ENCODE data around the gene GRB14.

Gene GRB14

DNA sequence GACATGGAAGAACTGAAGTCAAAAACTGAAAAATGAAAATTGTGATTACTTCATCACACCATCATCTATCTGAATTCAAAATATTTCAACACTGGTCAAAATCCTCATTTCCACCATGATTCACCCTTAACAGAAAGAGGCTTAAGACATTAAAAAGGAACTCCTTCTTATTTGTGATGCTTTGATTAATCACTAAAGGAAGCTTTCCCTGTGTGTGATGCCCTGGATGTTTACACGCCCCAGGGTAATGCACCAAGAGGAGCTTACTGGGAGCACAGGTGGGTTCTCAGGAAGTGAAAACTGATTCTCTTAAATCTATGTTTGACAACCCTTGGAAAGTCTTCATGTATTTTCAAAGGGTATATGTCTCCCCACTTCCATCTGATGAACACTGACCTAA is 11.5 kb downstream of the GRB14 start:
- DNase-seq: no peak

GRCh38 chr2:164606557-164606956 is 14.7 kb downstream of the GRB14 start:
- no peak for DNase-seq

DNA sequence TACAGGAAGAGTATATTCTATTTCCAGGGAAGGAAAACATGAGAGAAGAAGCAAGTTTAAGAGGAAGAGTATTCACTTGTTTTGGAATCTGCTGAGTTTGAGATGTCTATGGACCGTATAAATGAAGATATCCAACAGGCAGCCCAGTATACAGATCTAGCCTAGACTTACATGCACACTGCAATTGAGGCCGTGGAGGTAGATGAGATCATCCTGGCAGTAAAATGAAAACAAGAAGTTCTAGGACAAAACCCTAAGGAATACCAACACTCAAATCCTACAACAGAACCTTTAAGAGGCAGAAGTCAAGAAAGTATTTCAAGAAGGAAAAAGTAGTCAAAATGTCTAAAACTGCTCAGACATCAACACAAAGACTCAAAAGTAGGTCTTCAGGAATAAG is 16.0 kb downstream of the GRB14 start:
- DNase-seq: no peak

GRCh38 chr2:164600763-164601162 is 20.5 kb downstream of the GRB14 start:
- no peak for DNase-seq

- no peak for DNase-seq
These were observed 21.2 kb downstream of the GRB14 start for GRCh38 chr2:164599954-164600589.

DNA sequence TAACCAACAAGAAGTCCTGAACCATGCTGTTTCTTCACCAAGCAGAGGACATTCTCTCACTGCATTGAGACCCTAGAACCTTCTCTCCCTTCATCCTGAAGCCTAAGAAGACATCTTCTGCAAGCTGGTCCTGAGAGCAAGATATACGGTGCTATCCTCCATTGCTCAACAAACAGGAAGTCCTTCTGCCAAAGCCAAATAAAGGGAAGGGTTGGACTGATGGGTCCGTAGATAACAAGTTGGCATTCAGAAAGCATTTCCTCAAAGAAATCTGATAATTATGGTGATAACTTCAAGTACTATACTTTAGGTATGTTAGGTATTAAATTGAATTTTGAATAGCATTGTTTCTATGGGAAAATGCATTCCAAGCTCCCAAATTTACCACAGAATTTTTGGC is 23.3 kb downstream of the GRB14 start:
- no peak for DNase-seq

DNA sequence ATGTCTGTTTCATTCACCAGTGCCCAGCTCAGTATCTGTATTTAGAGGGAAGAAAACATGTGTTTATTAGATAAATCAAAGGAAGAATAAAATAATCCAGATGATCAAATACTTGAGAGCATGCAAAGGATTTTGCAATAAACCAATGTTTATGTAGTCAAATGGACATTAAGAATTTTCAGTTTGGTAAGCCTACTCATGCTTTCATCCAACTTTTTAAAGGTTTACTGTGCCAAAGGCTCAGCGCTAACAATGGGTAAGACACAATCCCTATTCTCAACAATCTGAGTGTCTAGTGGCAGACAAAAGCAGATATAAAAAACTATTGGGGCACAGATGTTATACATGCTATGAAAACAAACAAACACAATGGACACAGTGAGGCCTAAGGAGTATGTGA is 26.3 kb downstream of the GRB14 start:
- DNase-seq: no peak

GRCh38 chr2:164593959-164594358 is 27.3 kb downstream of the GRB14 start:
- DNase-seq: no peak

DNA sequence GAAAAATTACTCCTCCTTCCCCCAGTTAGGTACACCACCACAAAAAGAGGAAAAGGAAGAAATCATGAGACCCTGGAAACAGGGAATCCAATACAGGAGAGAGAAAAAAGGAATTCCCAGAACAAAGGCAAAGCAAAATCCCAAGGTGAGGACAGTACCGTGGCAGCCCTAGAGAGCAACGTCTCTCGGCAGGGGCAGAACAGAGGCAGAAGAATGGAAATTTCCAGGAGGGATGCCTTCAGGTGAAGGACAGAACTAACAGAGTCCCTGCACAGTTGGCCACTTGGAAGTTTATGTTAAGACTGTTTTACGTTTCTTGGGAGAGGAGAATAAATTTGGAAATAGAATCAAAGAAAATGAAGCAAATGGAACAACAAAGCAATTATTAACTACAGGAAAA is 27.7 kb downstream of the GRB14 start:
- no peak for DNase-seq

DNA sequence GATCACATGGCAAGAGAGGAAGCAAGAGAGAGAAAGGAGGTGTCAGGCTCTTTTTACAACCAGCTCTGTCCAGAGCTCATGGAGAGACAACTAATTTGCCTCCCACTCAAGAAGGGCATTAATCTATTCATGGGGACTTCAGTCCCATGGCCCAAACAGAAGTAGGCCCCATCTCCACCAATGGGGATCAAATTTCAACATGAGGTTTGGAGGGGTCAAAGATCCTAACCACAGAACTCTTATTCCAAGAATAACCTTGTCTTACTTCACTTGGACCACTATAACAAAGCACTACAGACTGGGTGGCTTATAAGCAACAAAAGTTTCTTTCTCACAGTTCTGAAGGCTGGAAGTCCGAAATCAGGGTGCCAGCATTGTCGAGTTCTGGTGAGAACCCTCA is 31.8 kb downstream of the GRB14 start:
- DNase-seq: no peak

GRCh38 chr2:164581050-164581449 is 40.2 kb downstream of the GRB14 start:
- DNase-seq: no peak

GRCh38 chr2:164574931-164575330 is 46.4 kb downstream of the GRB14 start:
- no peak for DNase-seq

DNA sequence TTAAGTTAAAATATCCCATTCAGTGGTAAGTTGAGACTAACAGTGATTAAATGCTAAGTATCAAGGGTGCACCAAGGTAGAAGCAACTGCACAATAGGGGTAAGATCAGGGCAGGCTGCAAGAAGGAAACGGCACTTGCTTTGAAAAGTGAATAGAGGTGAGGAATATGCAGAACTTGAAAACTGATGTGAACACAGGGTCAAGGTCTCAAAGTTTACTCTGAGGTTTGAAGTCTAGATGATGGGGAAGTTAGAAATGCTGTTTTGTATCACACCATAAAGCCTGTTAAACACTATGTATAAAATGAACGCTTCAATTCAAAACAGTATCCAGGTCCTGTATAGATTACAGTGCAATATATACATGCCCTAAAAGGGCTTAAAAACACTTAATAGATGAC is 50.8 kb downstream of the GRB14 start:
- DNase-seq: no peak

DNA sequence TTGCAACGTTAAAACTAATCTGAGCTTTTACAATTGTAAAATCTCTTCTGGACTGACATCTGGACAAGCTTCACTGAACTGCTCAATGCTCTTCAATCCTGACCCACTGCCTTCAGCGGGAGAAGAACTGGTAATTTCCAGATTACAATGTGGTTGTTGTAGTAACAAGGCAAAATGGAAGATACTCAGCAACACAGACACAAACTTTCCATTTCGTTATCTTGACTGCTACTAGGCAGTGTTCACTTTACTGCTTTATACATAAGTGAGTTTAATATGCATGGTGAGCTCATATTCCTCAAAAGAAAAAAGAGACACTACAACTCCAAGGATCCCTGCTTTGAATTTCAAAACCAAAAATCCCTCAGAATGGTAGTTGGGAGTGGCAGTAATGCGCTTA is 51.9 kb downstream of the GRB14 start:
- no peak for DNase-seq

DNA sequence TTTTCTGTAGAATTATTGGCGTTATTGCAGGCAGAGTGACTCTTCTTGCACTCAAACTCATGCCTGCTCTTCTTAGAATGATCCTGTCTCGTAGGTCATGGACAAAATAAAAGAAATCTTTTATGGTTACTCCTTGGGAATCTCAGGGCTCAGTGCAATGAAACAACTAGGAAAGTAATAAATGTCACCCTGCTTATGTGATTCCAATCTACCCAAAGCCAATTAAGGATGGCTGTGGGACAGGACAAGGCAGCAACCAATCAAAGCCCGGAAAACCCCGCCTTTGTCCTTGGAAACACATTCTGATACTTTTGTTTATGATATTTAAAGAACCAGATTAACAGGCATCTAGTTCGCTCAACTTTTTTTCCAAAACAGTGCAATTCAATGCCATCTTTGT is 53.0 kb downstream of the GRB14 start:
- no peak for DNase-seq

DNA sequence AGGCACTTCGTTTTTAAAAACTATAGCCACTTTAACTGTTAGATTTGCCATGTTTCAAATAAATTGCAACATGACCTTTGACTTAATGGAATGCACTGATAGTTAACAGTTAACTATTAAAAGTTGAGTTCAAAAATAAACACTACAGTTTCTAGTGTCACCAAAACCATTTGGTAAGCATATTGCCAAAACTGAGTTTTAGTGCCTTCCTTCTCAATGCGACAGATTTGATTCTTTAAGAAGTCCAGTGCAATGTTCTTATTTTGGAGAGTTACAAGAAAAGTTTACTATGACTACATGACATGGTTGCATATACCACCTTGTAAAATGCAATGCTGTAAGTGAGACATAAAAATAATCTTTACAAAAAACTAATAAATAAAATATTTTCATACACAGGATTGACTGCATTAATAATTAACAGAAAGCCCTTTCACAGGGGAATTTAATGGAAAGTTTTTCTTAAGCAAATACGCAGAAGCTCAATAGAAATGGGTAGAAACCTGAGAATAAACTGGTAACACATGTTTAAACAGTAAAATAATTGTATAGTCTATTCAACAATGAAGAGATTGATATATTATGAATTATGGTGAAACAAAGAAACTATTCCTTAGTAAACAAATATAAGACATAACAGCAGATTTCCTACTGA is 53.8 kb downstream of the GRB14 start:
- DNase-seq: no peak

DNA sequence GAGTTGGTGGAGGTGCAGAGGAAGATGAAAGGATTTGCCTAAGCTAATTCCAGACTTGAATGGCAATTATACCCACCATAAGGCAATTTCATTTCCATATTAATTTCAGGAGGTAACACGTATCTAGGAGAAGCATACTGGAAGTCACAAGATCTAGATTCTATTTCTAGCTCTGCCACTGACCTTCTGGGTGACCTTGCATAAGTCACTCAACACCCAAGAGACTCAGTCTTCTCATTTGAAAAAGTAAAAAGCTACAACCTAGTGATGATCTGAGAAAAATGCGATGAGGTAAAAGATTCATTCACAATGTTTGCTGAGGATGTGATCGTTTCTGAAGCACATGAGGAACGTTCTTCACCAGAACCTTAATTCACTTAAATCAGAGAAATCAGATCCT is 55.9 kb downstream of the GRB14 start:
- DNase-seq: no peak

DNA sequence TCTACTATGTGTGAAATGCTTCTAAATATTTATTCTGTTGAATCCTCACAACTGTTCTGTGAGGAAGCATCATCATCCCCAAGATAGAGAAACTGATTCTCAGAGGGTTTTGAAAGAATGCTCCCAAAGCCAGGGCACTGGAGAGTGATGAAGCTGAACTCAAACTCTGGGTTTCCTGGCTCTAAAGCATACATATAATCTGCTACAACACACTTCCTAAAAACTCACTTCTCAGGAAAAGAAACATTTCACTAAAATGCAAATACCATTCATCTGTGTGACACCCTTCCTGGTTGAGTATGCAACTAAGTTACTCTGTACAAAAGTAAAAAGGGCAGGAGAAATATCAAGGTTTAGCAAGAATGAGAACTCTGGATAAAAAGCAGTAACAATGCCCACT is 58.6 kb downstream of the GRB14 start:
- DNase-seq: no peak

DNA sequence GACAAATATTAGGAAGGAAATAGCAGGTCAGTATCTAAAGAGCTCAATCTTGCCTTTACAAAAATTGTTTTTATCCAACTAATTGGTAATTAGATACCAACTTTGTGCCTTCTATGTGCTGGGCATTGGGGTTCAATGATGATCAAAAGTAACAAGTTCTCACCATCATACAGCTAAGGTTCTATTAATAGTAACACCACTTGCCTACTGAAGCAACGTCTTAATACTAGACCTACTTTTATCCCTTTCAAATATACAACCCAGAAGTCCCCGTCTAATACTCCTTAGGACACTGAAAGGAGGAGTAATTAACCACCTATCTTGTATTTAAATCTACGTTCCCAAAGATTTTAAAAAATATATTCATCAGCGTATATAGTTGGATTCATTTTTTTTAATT is 59.3 kb downstream of the GRB14 start:
- no peak for DNase-seq

GRCh38 chr2:164561416-164561815 is 59.9 kb downstream of the GRB14 start:
- DNase-seq: no peak

DNA sequence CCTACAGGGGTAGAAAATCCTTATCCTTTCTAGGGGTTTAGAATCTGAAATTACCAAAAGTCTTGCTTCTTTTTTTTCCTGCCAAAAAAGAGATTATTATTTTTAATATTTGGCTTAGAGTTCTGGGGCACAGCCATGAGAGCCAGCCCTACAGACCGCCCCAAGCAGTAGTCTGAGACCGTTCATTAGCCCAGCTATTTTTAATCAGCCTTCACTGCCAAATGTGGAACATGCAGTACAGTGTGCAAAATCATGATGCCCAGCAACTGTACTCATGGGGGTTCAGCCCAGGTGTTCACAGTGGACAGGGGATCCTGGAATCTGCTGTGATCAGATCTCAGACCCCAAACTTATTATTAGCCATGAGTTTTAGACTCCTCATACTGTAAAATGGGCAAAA is 60.4 kb downstream of the GRB14 start:
- no peak for DNase-seq

DNA sequence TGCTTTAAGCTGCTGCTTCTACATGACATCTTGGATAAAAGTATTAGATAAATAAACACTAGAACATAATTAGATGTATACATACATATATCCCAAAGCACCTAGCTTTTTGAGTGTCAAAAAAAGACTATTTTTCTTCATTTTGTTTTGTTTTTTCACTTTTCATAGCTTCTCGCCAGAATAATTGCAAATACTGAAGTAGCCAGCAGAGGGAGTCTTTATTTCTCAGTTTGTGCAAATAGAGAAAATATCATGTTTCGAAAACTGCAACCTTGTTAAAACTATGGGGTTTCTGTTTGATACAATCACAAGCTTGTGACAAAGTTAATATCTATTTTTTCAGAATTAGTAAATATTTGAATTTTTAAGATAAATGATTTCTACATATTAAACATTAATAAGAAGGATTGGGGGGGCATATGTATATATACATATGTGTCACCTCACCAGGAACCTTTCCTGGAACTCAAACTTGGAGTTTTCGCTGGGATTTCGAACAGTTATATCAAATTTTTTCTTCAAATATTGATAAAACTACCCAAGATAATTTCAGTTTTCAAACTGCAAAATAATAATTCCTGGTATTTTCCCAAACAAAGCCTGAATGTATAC is 61.0 kb downstream of the GRB14 start:
- no peak for DNase-seq

DNA sequence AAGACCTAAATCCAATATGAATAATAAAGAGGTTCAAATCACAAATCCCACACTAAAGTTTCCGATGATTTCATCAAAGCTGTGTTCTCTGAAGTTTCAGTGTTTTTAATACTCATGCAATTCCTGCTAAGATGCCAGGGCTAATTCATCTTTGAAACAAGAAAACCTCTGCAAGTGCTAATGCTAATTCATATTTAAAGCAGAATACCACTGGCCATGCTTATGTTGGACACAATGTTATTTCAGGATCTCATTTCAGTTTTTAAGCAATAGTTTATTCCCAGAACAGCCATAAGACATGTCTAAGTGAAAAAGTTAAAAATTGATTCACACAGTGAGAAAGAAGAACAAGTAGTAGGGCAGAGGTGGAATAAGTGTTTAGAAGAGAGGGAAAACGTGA is 62.8 kb downstream of the GRB14 start:
- no peak for DNase-seq

- DNase-seq: no peak
These were observed 66.8 kb downstream of the GRB14 start for GRCh38 chr2:164554487-164554886.

DNA sequence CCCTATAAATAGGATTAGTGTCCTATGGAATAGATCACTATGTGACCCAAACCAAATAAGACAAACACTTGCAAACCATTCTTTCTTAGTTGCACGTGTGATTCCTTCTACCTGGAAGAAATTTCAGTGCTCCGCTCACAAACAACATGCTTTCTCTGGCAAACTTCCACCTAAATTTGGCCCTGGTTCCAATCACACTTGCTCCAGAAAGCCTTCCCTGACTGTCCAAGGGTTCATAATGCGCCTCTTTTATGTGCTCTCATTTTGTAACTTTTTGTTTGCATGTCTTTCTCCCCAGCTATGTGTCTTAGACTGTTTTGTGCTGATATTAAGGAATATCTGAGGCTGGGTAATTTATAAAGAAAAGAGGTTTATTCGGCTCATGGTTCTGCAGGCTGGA is 69.8 kb downstream of the GRB14 start:
- no peak for DNase-seq
